Neural progenitor cell (in vitro differentiated cells): ENCODE results near the gene TEX26.

ENCODE experiments used
- CTCF ChIP-seq: fragments of 200-600 bp; sonication (generic); IDR thresholded peaks from 2 replicates; pipeline ENCODE4 v1.5.1; 2017; ENCODE audit warnings: antibody characterized with exemption, mild to moderate bottlenecking
- EZH2 ChIP-seq: fragments of 200-600 bp; sonication (generic); IDR thresholded peaks from 2 replicates; pipeline ENCODE4 v1.6.1; 2017; ENCODE audit warnings: antibody characterized with exemption, mild to moderate bottlenecking, moderate library complexity
- EZH2phosphoT487 ChIP-seq: fragments of 200-600 bp; sonication (generic); IDR thresholded peaks from 2 replicates; pipeline ENCODE4 v1.6.1; 2017; ENCODE audit warnings: antibody characterized with exemption

GRCh38 chr13:31011193-31011860, 78.9 kb downstream of the TEX26 start:
- no peak for TF ChIP-seq EZH2
- TF ChIP-seq CTCF: no peak
- TF ChIP-seq EZH2phosphoT487: no peak
